Erythroblast (primary cell): ENCODE results near the gene PSAT1.

Source experiments
- GATA1 ChIP-seq: IDR thresholded peaks from 2 replicates; pipeline ENCODE4 v1.6.1; 2011; ENCODE audit warnings: low read depth, mild to moderate bottlenecking, control low read depth, low read length, moderate library complexity
- POLR2A ChIP-seq: IDR thresholded peaks from 2 replicates; pipeline ENCODE4 v1.6.1; 2011; ENCODE audit warnings: mild to moderate bottlenecking, low read length

DNA sequence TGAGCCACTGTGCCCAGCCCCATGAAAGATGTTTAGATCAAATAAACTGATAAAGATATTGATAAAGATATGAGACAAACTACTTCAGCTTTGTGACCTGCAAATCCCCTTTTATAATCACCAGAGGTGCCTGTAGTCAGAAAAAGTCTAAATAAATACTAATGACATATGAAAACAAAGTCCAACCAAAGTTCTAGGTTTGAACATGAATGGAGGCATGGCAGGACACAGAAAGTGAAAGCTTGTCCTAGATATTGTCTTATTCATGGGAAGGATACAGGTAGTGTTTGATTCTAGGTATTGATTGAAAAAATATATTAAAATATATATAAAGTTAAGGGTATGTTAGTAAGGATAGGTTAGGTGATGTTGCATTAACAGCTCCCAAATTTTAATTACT, 24.6 kb upstream of the PSAT1 start:
- TF ChIP-seq POLR2A (no peak), GATA1 (no peak)
